T1000 (cell line): ENCODE data around the gene DOP1B.
"Not testable (repeated sequence)": the region's sequence is repeated elsewhere in the genome, so short reads cannot be mapped to it uniquely, and the experiment has no call there.

Source experiments
- DNase-seq: peaks from one replicate; lab custom pipeline; 2025; ENCODE audit warnings: mixed read lengths; lab: John Stamatoyannopoulos, UW

Gene DOP1B

GRCh38 chr21:36171336-36171735 lies 14.7 kb downstream of the DOP1B start:
- DNase-seq, result no peak

- no peak for DNase-seq
These were observed 15.2 kb downstream of the DOP1B start for GRCh38 chr21:36171741-36172331.

GRCh38 chr21:36174780-36175179 lies 18.2 kb downstream of the DOP1B start:
- no peak for DNase-seq

GRCh38 chr21:36175771-36176565 lies 19.3 kb downstream of the DOP1B start:
- DNase-seq, result no peak

- DNase-seq, result no peak
These were observed 21.7 kb downstream of the DOP1B start for GRCh38 chr21:36178349-36178748.

- no peak for DNase-seq
These were observed 22.5 kb downstream of the DOP1B start for GRCh38 chr21:36179145-36179544.

GRCh38 chr21:36180963-36181362 lies 24.3 kb downstream of the DOP1B start:
- no peak for DNase-seq

- DNase-seq, result no peak
These were observed 26.6 kb downstream of the DOP1B start for GRCh38 chr21:36183144-36183795.

- no peak for DNase-seq
These were observed 27.9 kb downstream of the DOP1B start for GRCh38 chr21:36184545-36184944.

- no peak for DNase-seq
These were observed 28.9 kb downstream of the DOP1B start for GRCh38 chr21:36185523-36185922.

- no peak for DNase-seq
These were observed 29.5 kb downstream of the DOP1B start for GRCh38 chr21:36186081-36186480.

GRCh38 chr21:36186506-36187399 lies 30.1 kb downstream of the DOP1B start:
- DNase-seq, result no peak

GRCh38 chr21:36188081-36188681 lies 31.6 kb downstream of the DOP1B start:
- no peak for DNase-seq

GRCh38 chr21:36188937-36189336 lies 32.3 kb downstream of the DOP1B start:
- DNase-seq, result no peak

GRCh38 chr21:36190736-36191135 lies 34.1 kb downstream of the DOP1B start:
- DNase-seq, result no peak

GRCh38 chr21:36193200-36193599 lies 36.6 kb downstream of the DOP1B start:
- peak; percentile 51 for DNase-seq

- no peak for DNase-seq
These were observed 37.4 kb downstream of the DOP1B start for GRCh38 chr21:36194024-36194423.

GRCh38 chr21:36195613-36196012 lies 39.0 kb downstream of the DOP1B start:
- DNase-seq, result no peak

GRCh38 chr21:36199021-36199420 lies 42.4 kb downstream of the DOP1B start:
- no peak for DNase-seq

- not testable (repeated sequence) for DNase-seq
These were observed 43.0 kb downstream of the DOP1B start for GRCh38 chr21:36199575-36199974.

GRCh38 chr21:36200081-36200561 lies 43.5 kb downstream of the DOP1B start:
- DNase-seq, result no peak
